GM19463 (cell line): Measurements from ENCODE around the gene INPPL1.
"Not testable (repeated sequence)": the region's sequence is repeated elsewhere in the genome, so short reads cannot be mapped to it uniquely, and the experiment has no call there.

Experiments
- ATAC-seq: cut with Tn5 transposase; IDR thresholded peaks from one replicate; pipeline ENCODE4 v1.9.1; 2021; ENCODE audit warnings: mild to moderate bottlenecking, moderate library complexity; ENCODE audit not compliant: unreplicated experiment

Gene INPPL1

DNA sequence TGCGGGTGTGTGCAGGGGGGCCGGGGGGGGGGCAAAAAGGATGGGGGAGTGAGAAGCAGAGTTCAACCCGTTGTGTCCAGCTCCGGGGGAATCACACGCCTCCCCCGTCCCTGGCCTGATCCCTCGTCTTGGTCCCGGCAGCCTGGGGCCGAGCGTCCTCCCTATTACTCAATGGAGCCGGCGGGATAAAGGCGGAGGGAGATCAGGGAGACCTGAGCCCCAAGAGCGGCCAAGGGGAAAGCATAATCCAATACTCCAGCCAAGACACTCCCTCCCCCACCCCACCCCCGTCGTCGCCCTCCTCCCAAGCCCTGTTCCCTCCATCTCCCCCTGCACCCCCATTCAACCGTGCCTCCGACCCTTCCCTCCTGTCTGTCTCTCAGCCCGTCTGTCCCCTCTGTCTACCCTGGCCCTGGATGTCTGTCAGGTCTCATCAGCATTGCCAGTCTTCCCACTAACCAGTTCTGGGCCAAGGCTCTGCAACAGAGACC lies 16.8 kb downstream of the INPPL1 start:
- no peak for ATAC-seq

DNA sequence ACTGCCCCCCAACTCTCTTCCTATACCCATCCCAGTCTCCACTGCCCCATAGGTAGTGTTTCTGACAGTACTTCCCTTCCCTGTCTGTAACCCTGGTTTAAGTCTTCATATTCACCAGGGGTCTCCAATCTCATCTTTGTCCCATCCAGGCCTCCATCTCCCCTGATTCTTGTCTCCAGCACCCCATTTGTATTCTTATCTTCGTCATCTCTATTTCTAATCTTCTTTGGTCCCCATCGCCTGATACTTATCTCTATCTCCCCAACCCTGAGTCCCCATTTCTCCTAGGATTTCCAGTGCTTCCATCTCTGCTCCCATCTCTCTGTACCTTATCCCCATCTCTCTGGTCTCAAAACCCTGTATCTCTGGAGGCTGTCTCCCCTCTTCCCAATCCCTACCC lies 17.6 kb downstream of the INPPL1 start:
- ATAC-seq, result no peak

DNA sequence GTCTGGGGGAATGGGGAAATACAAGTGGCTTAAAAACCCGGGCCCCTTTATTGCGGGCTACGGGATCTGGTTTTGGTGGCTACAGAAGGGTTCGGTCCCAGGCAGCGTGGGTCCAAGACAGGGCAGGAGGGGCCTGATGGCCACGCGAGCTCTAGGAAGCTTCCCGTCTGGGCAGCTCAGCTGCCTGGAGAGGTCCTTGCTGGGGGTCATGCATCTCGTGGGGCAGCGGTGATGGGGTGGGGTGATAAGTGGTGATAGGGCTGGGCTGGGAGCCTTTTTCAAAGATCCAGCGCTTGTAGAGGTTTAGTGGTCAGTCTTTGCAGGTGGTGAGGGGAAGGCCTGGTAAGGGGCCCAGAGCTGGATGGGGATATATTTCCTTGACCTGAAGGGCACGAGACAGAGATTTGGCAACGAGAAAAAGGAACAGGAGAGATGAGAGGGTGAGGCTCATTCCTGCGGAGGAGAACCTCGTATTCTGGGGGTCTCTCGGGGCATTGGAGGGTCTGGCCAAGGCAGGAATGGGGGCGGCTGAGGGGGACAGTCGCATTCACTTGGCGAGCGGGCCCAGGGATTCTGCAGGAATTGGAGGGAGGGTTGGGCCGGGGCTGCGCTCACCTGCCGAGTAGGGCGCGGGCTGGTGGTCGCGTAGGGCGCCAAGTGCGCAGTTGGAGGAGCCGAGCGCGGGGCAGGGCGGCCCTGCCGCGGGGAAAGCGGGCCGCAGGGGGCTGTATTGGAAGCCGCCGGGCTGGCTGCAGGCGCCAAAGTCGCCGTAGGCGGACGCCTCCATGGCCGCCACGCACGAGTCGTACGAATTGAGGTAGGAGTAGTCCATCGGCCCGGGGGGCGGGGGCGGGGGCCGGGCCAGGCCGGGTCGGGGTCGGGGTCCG lies 18.8 kb downstream of the INPPL1 start:
- no peak for ATAC-seq

GRCh38 chr11:72244060-72244360 lies 19.4 kb downstream of the INPPL1 start, which contains the start of gene PHOX2A:
PHOX2A (minus strand) TSS chr11:72244176; CDS start chr11:72244004, 172 bp downstream.
- no peak for ATAC-seq

GRCh38 chr11:72244361-72245262 lies 20.0 kb downstream of the INPPL1 start:
- ATAC-seq, result no peak

GRCh38 chr11:72245263-72245816 lies 20.8 kb downstream of the INPPL1 start:
- no peak for ATAC-seq

DNA sequence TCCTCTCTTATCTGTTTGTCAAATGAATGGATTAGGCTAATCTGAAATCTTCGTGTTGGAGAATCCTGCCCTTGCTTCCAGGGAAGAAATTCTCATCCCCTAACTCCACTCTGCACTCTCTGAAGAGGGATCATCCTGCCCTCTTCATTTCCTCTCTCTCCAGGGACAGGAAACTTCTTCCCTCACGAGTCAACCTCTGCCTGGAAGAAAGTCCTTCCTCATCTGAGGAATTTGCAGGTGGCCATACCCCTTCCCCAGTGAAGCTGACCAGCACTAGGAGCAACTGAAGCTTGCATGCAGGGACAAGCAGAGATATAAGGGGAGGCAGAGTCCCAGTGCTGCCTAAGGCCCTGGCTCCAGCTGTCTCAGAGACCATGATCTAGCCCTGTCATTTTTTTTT lies 23.0 kb downstream of the INPPL1 start:
- ATAC-seq, result no peak

- no peak for ATAC-seq
Measured at GRCh38 chr11:72249961-72250360, 25.4 kb downstream of the INPPL1 start.

GRCh38 chr11:72250661-72251464 lies 26.3 kb downstream of the INPPL1 start:
- ATAC-seq, result no peak

DNA sequence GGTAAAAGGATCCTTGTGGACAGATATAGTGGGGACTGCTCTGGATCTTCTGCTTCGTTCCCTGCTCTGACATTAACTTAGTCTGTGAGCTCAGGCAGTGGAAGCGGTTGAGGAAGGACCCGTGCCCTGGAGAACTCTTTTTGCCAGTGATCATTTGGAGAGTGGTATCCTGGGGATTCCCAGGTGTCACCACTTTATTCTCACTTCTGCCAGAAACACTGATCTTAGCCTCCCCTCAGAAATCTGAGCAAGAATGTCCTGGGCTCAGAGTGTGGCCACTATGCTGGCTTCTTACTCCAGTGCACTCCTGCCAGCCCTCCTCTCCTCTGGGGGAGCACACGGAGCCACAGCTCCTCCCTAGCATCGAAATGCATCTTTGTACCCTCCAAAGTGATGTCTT lies 27.0 kb downstream of the INPPL1 start:
- ATAC-seq, result no peak

DNA sequence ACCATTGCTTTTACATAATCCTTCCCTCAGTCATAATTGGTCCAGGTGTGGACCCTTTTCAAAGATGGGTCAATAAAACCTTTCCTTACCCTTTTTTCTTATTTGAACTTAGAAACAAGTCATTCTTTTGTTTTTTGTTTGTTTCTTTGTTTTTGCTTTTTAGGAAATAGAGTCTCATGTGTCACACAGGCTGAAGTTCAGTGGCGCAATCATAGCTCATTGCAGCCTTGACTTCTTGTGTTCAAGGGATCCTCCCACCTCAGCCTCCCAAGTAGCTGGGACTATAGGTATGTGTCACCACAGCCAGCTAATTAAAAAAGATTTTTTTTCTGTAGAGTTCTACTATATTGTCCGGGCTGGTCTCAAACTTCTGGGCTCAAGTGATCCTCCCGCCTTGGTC lies 28.8 kb downstream of the INPPL1 start:
- ATAC-seq, result no peak

DNA sequence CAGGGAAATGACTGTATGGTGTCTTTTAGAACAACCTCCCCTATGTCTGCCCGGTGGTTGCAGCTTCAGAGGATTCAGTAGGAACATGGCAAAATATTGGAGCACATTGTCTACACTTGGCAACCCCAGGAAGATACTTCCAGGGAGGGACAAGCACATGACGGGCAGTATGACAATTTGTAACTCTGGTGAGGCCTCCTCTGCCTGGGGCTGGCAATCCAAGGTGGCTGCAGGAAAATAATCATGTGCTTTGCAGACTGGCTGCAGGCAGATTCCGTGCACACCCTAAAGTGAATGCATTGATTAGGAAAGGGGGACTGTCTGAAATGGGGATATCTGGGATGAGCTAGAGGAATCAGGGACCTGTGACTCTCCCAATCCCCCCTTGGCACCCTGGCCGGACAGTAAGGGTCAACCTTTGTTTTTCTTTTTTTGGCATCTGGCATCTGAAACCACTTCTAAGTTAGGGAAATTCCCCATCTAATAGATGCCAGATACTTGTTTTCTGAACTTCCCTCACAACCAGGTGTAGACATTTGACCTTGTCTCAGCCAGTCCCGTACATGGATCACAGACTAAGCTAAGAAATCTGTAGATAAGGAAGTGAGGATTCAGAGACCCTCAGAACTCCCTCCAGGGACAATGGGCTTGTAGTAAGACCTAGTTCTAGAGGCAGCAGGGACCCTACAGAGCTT lies 29.9 kb downstream of the INPPL1 start:
- no peak for ATAC-seq

DNA sequence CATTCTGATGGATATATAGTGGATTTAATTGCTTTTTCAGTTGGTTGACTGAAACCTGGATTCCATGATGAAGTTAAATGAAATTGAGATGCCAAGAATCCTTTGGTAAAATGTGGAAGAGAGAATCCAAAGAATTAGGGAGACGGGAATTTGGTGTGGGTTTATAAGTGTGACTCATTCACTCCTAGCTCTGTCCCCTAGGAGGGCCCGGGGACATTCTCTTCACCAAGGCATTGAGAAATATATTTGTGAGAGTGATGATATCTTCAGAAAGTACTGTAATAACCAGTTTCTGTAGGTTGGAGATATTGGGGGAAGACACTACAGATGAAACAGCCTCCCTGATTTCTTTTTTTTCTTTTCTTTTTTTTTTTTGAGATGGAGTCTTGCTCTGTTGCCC lies 33.0 kb downstream of the INPPL1 start:
- no peak for ATAC-seq

DNA sequence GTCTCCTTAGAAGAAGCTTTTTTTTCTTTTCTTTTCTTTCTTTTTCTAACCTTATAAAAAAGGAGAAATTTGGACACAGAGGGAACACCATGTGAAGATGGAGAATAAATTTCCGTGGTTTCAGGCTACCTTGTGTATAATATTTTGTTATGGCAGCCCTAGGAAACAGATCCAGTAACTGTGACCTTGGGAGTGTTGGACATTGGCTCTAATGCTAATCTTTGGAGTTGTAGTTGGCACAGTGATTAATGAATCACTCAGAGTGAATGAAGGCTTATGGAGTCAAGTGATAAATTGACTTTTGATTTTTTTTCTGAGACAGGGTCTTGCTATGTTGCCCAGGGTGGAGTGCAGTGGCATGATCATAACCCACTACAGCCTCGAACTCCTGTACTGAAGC lies 34.9 kb downstream of the INPPL1 start:
- no peak for ATAC-seq

DNA sequence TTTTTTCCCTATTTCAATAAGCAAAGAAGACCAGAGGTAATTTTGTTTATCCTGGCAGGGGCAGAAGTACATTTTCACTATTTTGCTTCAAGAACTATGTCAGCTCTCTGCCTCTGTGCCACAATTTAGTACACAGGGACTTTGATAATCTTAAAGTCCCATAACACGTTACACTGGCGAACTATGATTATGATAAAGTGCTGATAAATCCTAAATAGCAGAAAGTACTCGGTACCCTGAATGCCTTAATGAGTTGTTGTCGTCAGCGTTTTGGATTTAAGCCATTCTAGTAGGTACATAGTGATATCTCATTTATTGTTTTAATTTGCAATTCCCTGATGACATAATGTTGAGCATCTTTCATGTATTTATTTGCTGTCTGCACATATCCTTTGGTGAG lies 36.0 kb downstream of the INPPL1 start:
- ATAC-seq, result no peak

GRCh38 chr11:72263361-72263760 lies 38.8 kb downstream of the INPPL1 start:
- no peak for ATAC-seq

DNA sequence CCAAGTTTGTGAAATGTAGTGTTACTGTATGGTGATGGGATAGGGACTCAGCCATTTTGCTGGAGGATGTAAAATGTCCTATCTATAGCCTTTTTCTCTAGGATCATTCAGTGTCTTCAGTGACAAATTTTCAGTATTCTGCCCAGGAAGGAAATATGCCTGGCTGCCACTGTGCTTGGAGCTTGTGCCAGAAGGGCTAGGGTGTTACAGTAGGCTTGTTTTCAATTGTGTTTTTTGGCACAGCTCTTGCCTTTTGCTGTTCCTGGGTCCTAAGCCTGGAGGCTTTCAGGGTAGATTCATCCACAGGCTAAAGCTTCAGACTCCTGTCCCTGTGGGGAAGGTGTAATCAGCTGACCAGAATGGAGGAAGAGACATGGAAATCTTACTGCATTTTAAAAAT lies 41.4 kb downstream of the INPPL1 start:
- ATAC-seq, result no peak

GRCh38 chr11:72266960-72267359 lies 42.4 kb downstream of the INPPL1 start:
- ATAC-seq, result not testable (repeated sequence)

DNA sequence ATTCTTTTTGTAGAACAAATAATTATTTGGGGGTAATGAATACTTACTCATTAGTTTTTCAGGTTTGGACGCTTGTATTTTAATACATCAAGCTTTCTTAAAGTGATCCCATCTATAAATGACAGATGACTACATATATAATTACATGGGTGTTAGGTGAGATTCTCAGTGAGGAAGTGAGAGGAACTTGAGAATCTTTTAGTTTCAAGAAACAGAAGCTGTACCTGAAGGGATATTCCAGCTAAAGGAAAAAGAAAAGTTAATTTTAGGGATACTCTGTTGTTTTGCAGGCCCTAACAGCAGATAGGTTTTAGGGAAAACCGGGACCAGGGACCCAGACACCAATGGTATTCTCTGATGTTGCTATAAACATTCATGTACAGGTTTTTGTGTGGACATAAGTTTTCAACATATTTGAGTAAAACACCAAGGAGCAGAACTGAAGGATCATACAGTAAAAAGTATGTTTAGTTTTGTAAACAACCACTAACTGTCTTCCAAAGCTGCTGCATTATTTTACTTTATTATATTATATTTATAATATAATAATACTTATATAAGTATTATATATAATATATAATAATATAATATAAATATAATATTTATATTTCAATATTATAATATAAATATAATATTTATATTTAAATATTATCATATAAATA lies 43.5 kb downstream of the INPPL1 start:
- ATAC-seq, result no peak

DNA sequence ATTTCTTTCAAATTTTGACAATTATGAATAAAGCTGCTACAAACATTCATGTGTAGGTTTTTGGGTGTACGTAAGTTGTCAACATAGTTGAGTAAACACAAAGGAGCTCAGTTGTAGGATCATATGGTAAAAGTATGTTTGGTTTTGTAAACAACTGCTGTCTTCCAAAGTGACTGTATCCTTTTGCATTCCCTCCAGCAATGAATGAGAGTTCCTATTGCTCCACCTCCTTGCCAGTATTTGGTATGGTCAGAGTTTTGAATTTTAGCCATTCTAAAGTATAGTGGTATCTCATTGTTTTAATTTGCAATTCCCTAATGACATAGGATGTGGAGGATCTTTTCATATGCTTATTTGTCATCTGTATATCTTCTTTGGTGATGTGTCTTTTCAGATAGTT lies 47.4 kb downstream of the INPPL1 start:
- ATAC-seq, result no peak
